B cell (primary cell): Measurements from ENCODE around the gene MAGED4. TPM values are rescaled to one million over a fixed set of nuclear protein-coding genes. Genes with fewer than 3 reads are reported as not detected.

Source experiments
- ATAC-seq: fragments of 200-7000 bp; cut with Tn5 transposase; one replicate; pipeline ENCODE4 v1.10.0; 2021; ENCODE audit warnings: low read depth, mild to moderate bottlenecking, moderate number of reproducible peaks, moderate library complexity
- CTCF ChIA-PET: fragments of 350-600 bp; sonication (Branson Sonifier 250); formaldehyde crosslinking; loops from one replicate; lab custom pipeline; 2021; ENCODE audit warnings: antibody characterized with exemption, inconsistent platforms; lab: Charles Lee
- POLR2A ChIA-PET: fragments of 350-600 bp; sonication (Branson Sonifier 250); formaldehyde crosslinking; loops from one replicate; lab custom pipeline; 2021; ENCODE audit warnings: antibody characterized with exemption; lab: Charles Lee
- DNase-seq: peaks from one replicate; pipeline ENCODE4 v3.0.0; 2013
- H2AFZ ChIP-seq: 2 replicates; pipeline ENCODE4 v1.6.1; 2012; ENCODE audit warnings: mild to moderate bottlenecking, low read depth, low read length; ENCODE audit not compliant: insufficient read depth, poor library complexity, severe bottlenecking
- H3K27ac ChIP-seq, 2 donors: 1 replicate in 1 of 2; 2 replicates in 1 of 2; pipeline ENCODE4 v1.5.1; 2012 to 2013; ENCODE audit warnings: low read length in 2 of 2, mild to moderate bottlenecking in 2 of 2, moderate library complexity in 1 of 2
- H3K27me3 ChIP-seq, 4 experiments: fragments of 200-600 bp in 1 of 4; sonication (generic) in 1 of 4; replicated peaks in 1 of 4; 1 replicate in 2 of 4; 2 replicates in 2 of 4; pipeline versions ENCODE4 v1.6.1 to v1.7.0; 2013 to 2016; ENCODE audit warnings: low read length in 3 of 4, mild to moderate bottlenecking in 2 of 4, mixed read lengths in 1 of 4, moderate library complexity in 1 of 4; ENCODE audit not compliant: insufficient read depth in 4 of 4, control insufficient read depth in 3 of 4; ENCODE audit errors: control extremely low read depth in 1 of 4
- H3K36me3 ChIP-seq, 2 experiments: replicated peaks in 1 of 2; 1 replicate in 1 of 2; 2 replicates in 1 of 2; pipeline versions ENCODE4 v1.6.1 to v1.7.1; 2013; ENCODE audit warnings: low read length in 1 of 2; ENCODE audit not compliant: insufficient read depth in 2 of 2, control insufficient read depth in 1 of 2; ENCODE audit errors: control extremely low read depth in 1 of 2, extremely low read depth in 1 of 2
- H3K4me1 ChIP-seq, 2 donors: fragments of 200-600 bp in 1 of 2; sonication (generic) in 1 of 2; 1 replicate in 1 of 2; 2 replicates in 1 of 2; pipeline versions ENCODE4 v1.5.1 to v1.6.1; 2013 to 2017; ENCODE audit warnings: low read length in 2 of 2; ENCODE audit not compliant: control insufficient read depth in 2 of 2, insufficient read depth in 2 of 2
- H3K4me2 ChIP-seq: replicated peaks from 2 replicates; pipeline ENCODE3; 2012; ENCODE audit warnings: mild to moderate bottlenecking, low read depth, low read length; ENCODE audit not compliant: poor library complexity, severe bottlenecking
- H3K4me3 ChIP-seq, 5 experiments: fragments of 200-600 bp in 1 of 5; sonication (generic) in 1 of 5; 1 replicate in 3 of 5; 2 replicates in 2 of 5; pipeline versions ENCODE4 v1.5.1 to v1.7.0; 2011 to 2016; ENCODE audit warnings: low read length in 4 of 5, mild to moderate bottlenecking in 4 of 5, low read depth in 2 of 5, control low read depth in 1 of 5, moderate library complexity in 1 of 5; ENCODE audit not compliant: insufficient read depth in 1 of 5; ENCODE audit errors: control extremely low read depth in 1 of 5, extremely low read depth in 1 of 5
- H3K79me2 ChIP-seq: fragments of 200-600 bp; sonication (generic); one replicate; pipeline ENCODE4 v1.6.0; 2016; ENCODE audit warnings: low read length; ENCODE audit not compliant: control insufficient read depth, insufficient read depth
- H3K9ac ChIP-seq: fragments of 200-600 bp; sonication (generic); 2 replicates; pipeline ENCODE4 v1.6.1; 2017; ENCODE audit warnings: mild to moderate bottlenecking, low read length, moderate library complexity
- H3K9me3 ChIP-seq, 3 donors: one replicate each; pipeline versions ENCODE4 v1.6.1 to v1.7.1; 2013; ENCODE audit warnings: low read length in 2 of 3; ENCODE audit not compliant: control insufficient read depth in 2 of 3, insufficient read depth in 1 of 3; ENCODE audit errors: control extremely low read depth in 1 of 3
- H4K20me1 ChIP-seq: 2 replicates; pipeline ENCODE4 v1.6.0; 2012; ENCODE audit warnings: mild to moderate bottlenecking, low read length; ENCODE audit not compliant: insufficient read depth, control insufficient read depth, poor library complexity, severe bottlenecking
- H3K27ac Mint-ChIP-seq: one replicate; pipeline ENCODE4 v1.8.0; 2021; ENCODE audit warnings: mixed read lengths
- H3K27me3 Mint-ChIP-seq: one replicate; pipeline ENCODE4 v1.8.0; 2021; ENCODE audit warnings: mixed read lengths
- H3K4me1 Mint-ChIP-seq: one replicate; pipeline ENCODE4 v1.8.0; 2021; ENCODE audit warnings: mixed read lengths
- H3K4me3 Mint-ChIP-seq: one replicate; pipeline ENCODE4 v1.8.0; 2021; ENCODE audit warnings: mixed read lengths
- H3K9me3 Mint-ChIP-seq: one replicate; pipeline ENCODE4 v1.8.0; 2022; ENCODE audit warnings: mixed read lengths; ENCODE audit not compliant: insufficient read depth
- CTCF ChIP-seq: fragments of 200-600 bp; IDR thresholded peaks from one replicate; pipeline ENCODE4 v1.8.0; 2022; ENCODE audit warnings: antibody characterized with exemption, mild to moderate bottlenecking
- EZH2 ChIP-seq: IDR thresholded peaks from 2 replicates; pipeline ENCODE4 v1.6.1; 2012; ENCODE audit warnings: borderline replicate concordance, low read depth, mild to moderate bottlenecking, moderate library complexity, low read length; ENCODE audit not compliant: insufficient read depth, poor library complexity, severe bottlenecking
- intact Hi-C: fragments of 100-400 bp; cut with micrococcal nuclease; formaldehyde crosslinking; loops from one replicate; pipeline ENCODE4 v1.10.0; 2022
- polyA plus RNA-seq: library from polyadenylated mRNA; depleted of rRNA; stranded (reverse); fragments of >200 nt; gene quantifications from 2 replicates; pipeline ENCODE4 v1.2.3, GENCODE V29; 2012
- small RNA-seq: library from RNA; depleted of rRNA; stranded (forward); fragments of <200 nt; gene quantifications from one replicate; pipeline ENCODE3, GENCODE V24; 2012; ENCODE audit warnings: low replicate concordance, low read depth; ENCODE audit not compliant: insufficient read length
- total RNA-seq, 2 donors: library from RNA; stranded (reverse); fragments of 120-200 nt in 1 of 2; gene quantifications; 1 replicate in 1 of 2; 2 replicates in 1 of 2; pipeline versions ENCODE4 v1.2.3 to v1.2.4, GENCODE V29; 2013 to 2022

The MAGED4 gene
- total and polyA plus RNA-seq, 2 donors (not counting 1 experiment from before 2014, with no cell fraction given): 4.8 to 8.6 TPM

GRCh38 chrX:52220936-52221335, 36.2 kb downstream of the MAGED4 start:
- TF ChIP-seq CTCF (no peak), EZH2 (no peak)
- no peaks in the 10 kb centered on the region for H4K20me1 ChIP-seq
- no peak overlapping the region for H3K9ac ChIP-seq
- Mint-ChIP-seq H3K9me3 (no peaks in the 10 kb centered on the region), H3K4me3 (no peak overlapping the region), H3K27me3 (peaks cover 14% of the 10 kb centered on the region), H3K4me1 (no peaks in the 10 kb centered on the region), H3K27ac (no peak overlapping the region)
- intact Hi-C loops: no loop called here
- no peak overlapping the region for H2AFZ ChIP-seq
- H3K4me3 ChIP-seq: no peak overlapping the region
- no peaks in the 10 kb centered on the region for H3K27me3 ChIP-seq
- H3K4me2 ChIP-seq: no peak overlapping the region
- H3K27ac ChIP-seq: no peak overlapping the region
- no peaks in the 10 kb centered on the region for H3K9me3 ChIP-seq
- H3K79me2 ChIP-seq: no peaks in the 10 kb centered on the region
- H3K4me1 ChIP-seq: no peaks in the 10 kb centered on the region
- no peaks in the 10 kb centered on the region for H3K36me3 ChIP-seq
- CTCF ChIA-PET: no interaction called here
- DNase-seq (no peak), ATAC-seq (no peak)
- POLR2A ChIA-PET: no interaction called here

Small RNA genes within 50 kb of the gene (small RNA-seq; reads per million reads assigned to genes)
- not detected for gene SNORA11D

Other genes with a start within 250 kb of the MAGED4 start
- gene MAGED4B, start 115.7 kb upstream of the MAGED4 start, total RNA-seq: 18.2 and 20.4 TPM in 2 replicates
- 37.4 and 52.5 TPM in 2 replicates for gene MAGED4B, start 115.7 kb upstream of the MAGED4 start, polyA plus RNA-seq
- not detected in 2 replicates for gene XAGE2, start 184.1 kb downstream of the MAGED4 start, total RNA-seq
- not detected in 2 replicates for gene XAGE2, start 184.1 kb downstream of the MAGED4 start, polyA plus RNA-seq